Naive B cell (primary cell): ENCODE measurements around the gene ISL1. TPM values are rescaled to one million over a fixed set of nuclear protein-coding genes. Genes with fewer than 3 reads are reported as not detected.
A peak's percentile ranks its signal among the peaks of the same experiment; 100 is the strongest.

Source experiments
- ATAC-seq, 2 donors: fragments of 150-1000 bp; cut with Tn5 transposase; 2 replicates each; pipeline ENCODE4 v1.10.0; 2021; ENCODE audit warnings: low read depth in 2 of 2, mild to moderate bottlenecking in 2 of 2, moderate library complexity in 2 of 2
- DNase-seq: peaks from one replicate; pipeline ENCODE4 v3.0.0; 2022
- H3K27ac Mint-ChIP-seq, 6 donors: one replicate each; pipeline ENCODE4 v1.8.0; 2020 to 2022; ENCODE audit warnings: mild to moderate bottlenecking in 6 of 6, mixed read lengths in 6 of 6, moderate library complexity in 5 of 6, inconsistent platforms in 2 of 6
- H3K27me3 Mint-ChIP-seq, 3 donors: one replicate each; pipeline ENCODE4 v1.8.0; 2021 to 2022; ENCODE audit warnings: mixed read lengths in 3 of 3, mild to moderate bottlenecking in 1 of 3
- H3K36me3 Mint-ChIP-seq, 2 donors: one replicate each; pipeline ENCODE4 v1.8.0; 2020 to 2022; ENCODE audit warnings: mixed read lengths in 2 of 2, inconsistent platforms in 1 of 2, mild to moderate bottlenecking in 1 of 2
- H3K4me1 Mint-ChIP-seq, 3 donors: one replicate each; pipeline ENCODE4 v1.8.0; 2020 to 2022; ENCODE audit warnings: mixed read lengths in 3 of 3, inconsistent platforms in 1 of 3, mild to moderate bottlenecking in 1 of 3, moderate library complexity in 1 of 3
- H3K4me3 Mint-ChIP-seq, 8 donors: one replicate each; pipeline ENCODE4 v1.8.0; 2020 to 2022; ENCODE audit warnings: mild to moderate bottlenecking in 8 of 8, mixed read lengths in 8 of 8, moderate library complexity in 8 of 8, inconsistent platforms in 2 of 8
- H3K9me3 Mint-ChIP-seq, 7 donors: one replicate each; pipeline ENCODE4 v1.8.0; 2020 to 2022; ENCODE audit warnings: mixed read lengths in 7 of 7, mild to moderate bottlenecking in 5 of 7, inconsistent platforms in 2 of 7, moderate library complexity in 1 of 7
- polyA plus RNA-seq, 6 donors: library from polyadenylated mRNA; unstranded; fragments of 300-500 nt; fragmentation: Illumina TruSeq; gene quantifications; one replicate each; pipeline ENCODE4 v1.2.3, GENCODE V29; 2021; ENCODE audit warnings: low read depth in 6 of 6

Gene ISL1
- polyA plus RNA-seq = not detected

DNA sequence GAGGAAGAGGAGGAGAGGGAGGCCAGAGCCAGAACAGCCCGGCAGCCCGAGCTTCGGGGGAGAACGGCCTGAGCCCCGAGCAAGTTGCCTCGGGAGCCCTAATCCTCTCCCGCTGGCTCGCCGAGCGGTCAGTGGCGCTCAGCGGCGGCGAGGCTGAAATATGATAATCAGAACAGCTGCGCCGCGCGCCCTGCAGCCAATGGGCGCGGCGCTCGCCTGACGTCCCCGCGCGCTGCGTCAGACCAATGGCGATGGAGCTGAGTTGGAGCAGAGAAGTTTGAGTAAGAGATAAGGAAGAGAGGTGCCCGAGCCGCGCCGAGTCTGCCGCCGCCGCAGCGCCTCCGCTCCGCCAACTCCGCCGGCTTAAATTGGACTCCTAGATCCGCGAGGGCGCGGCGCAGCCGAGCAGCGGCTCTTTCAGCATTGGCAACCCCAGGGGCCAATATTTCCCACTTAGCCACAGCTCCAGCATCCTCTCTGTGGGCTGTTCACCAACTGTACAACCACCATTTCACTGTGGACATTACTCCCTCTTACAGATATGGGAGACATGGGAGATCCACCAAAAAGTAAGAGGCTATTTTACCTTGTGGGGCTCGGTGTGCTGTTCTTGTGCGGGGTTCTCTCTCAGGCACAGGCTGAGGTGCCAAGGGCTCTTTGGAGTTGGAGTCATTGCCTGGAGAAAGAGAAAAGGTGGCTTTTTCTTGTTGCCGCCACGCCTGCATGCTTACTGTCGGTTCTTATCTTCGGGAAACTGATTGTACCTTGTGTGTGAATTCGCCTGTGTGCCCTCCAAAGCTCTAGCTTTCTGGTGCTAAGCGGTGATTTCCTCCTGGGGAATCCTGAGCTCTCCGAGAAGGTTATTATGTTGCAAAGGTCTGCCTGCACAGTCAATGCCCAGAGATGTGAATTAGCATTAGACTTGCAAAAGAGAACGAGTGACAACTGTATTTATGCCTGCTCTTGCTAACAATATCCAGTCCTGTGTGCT is at the start of gene ISL1:
TSS of gene ISL1 (plus strand) at position 318 of the 991 bp plus-strand sequence. CDS start at position 542, 224 bp downstream.
- no peak for DNase-seq
- peaks cover 1 to 16% (median 4%) of the 10 kb centered on the region in 7 donors for H3K9me3 Mint-ChIP-seq
- peaks cover 0 to 14% (median 9%) of the 10 kb centered on the region in 3 donors for H3K4me1 Mint-ChIP-seq
- H3K27ac Mint-ChIP-seq = no peak within 1 kb of the TSS
- peaks cover 5 to 12% of the 10 kb centered on the region in 2 donors for H3K36me3 Mint-ChIP-seq
- no peak for ATAC-seq
- H3K27me3 Mint-ChIP-seq = peaks cover 76 to 97% (median 92%) of the 10 kb centered on the region in 3 donors
- peak within 1 kb of the TSS in 2 of 8 donors; percentile 30 to 47 for H3K4me3 Mint-ChIP-seq

DNA sequence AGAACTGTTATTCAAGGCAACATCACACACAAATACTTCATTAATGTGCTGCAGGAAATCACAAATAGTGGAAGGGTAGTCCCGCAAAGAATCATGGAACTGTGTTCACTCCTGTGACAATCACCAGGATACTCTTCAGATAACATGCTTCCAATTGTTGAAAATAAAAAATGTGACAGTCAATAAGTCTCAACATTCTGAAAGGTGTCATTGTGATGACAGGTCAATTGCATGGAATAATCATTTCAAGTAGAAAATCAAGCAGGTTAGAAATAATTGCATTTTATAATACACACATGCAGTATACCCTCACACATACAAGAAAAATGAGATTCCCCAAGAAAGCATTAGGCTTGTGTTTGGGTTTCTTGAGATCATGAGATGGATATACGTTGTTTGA is 46.4 kb upstream of the ISL1 start:
- peaks cover 0 to 4% of the 10 kb centered on the region in 2 donors for H3K36me3 Mint-ChIP-seq
- no peak overlapping the region for H3K27ac Mint-ChIP-seq
- H3K27me3 Mint-ChIP-seq = no peaks in the 10 kb centered on the region
- no peaks in the 10 kb centered on the region for H3K4me1 Mint-ChIP-seq
- peaks cover 0 to 5% (median 3%) of the 10 kb centered on the region in 7 donors for H3K9me3 Mint-ChIP-seq
- ATAC-seq = no peak
- H3K4me3 Mint-ChIP-seq = no peak overlapping the region
- DNase-seq = no peak

DNA sequence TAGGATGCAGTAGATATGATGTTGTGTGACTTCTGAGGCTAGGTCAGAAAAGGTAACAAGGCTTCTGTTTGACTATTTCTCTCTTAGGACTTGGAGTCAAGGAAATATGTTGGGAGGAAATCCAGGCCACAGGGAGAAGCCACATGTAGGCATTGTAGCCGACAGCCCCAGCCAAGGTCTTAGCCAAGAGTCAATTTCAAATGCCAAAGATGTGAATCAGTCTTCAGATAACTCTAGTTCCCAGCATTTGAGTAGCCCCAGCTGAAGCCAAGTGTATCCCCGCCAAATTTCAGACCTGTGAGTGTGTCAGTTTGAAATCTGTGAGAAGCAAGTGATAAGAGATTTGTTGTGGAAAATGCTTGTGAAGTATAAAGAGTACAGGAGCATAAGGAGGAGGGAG is 38.1 kb upstream of the ISL1 start:
- Mint-ChIP-seq H3K36me3 (no peaks in the 10 kb centered on the region), H3K27me3 (no peaks in the 10 kb centered on the region), H3K4me1 (no peaks in the 10 kb centered on the region), H3K9me3 (peaks cover 2 to 12% (median 4%) of the 10 kb centered on the region in 7 donors), H3K4me3 (no peak overlapping the region), H3K27ac (no peak overlapping the region)
- DNase-seq = no peak
- ATAC-seq = no peak

DNA sequence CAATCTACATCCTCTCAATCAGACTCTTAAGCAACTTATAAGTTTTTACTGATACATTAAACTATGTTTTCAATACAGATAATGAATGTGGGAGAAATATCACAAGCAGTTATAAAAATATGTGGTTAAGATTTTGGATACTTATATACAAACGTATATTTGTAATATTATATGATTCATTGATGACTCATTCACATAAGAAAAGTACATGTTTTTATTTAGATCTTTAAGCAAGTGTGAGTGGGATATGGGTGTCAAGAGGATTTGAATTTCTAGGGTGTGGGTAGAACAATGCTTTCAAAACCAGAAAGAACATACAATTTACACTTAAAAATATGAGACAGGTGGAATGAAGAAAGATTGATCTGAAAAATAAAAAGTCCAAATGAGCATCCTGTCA is 36.1 kb upstream of the ISL1 start:
- Mint-ChIP-seq H3K4me1 (no peaks in the 10 kb centered on the region), H3K4me3 (no peak overlapping the region), H3K27ac (no peak overlapping the region), H3K36me3 (no peaks in the 10 kb centered on the region), H3K9me3 (peaks cover 2 to 12% (median 5%) of the 10 kb centered on the region in 7 donors), H3K27me3 (no peaks in the 10 kb centered on the region)
- no peak for ATAC-seq
- no peak for DNase-seq

DNA sequence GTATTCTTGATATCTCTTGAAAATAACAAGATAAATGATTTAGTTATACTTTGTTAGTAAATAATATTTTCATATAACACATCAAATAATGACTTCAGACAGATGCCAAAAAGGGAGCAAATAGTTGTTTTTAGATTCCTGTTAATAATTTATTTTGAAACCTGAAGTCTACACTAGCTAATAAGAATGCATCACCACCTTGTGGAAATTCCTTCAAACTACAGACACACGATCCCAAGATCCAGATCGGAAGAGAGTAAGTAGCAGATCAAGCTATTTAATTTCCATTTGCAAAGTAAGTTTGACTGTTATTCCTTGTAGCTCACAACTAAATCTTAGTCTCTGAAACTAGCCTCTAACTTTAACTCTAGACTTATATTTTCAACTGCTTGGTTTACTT is 35.5 kb upstream of the ISL1 start:
- DNase-seq (no peak), ATAC-seq (no peak)
- no peak overlapping the region for H3K4me3 Mint-ChIP-seq
- H3K27me3 Mint-ChIP-seq = no peaks in the 10 kb centered on the region
- H3K9me3 Mint-ChIP-seq = peaks cover 2 to 12% (median 5%) of the 10 kb centered on the region in 7 donors
- H3K4me1 Mint-ChIP-seq = no peaks in the 10 kb centered on the region
- H3K27ac Mint-ChIP-seq = no peak overlapping the region
- H3K36me3 Mint-ChIP-seq = no peaks in the 10 kb centered on the region

DNA sequence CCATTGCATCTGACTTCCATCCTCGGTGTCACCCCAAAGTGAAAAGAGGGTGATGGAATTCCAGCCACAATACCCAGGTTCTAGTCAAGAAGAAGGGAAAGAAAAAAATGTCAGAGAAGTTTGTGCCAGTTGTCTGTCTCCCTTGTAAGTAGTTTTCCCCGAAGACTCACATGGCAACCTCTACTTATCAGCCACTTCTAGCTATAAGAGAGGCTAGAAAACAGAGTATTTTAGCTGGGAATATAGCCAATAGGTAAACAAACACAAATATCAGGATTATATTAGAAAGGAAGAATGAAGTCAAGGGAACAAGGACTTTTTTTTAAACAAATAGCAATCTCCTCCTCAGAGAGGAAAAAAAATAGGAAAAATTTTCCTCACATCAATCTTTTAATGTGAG is 12.2 kb upstream of the ISL1 start:
- Mint-ChIP-seq H3K4me1 (no peaks in the 10 kb centered on the region), H3K27me3 (peaks cover 12 to 14% (median 14%) of the 10 kb centered on the region in 3 donors), H3K9me3 (peaks cover 0 to 7% (median 0%) of the 10 kb centered on the region in 7 donors), H3K27ac (no peak overlapping the region), H3K4me3 (no peak overlapping the region), H3K36me3 (no peaks in the 10 kb centered on the region)
- ATAC-seq (no peak), DNase-seq (no peak)

DNA sequence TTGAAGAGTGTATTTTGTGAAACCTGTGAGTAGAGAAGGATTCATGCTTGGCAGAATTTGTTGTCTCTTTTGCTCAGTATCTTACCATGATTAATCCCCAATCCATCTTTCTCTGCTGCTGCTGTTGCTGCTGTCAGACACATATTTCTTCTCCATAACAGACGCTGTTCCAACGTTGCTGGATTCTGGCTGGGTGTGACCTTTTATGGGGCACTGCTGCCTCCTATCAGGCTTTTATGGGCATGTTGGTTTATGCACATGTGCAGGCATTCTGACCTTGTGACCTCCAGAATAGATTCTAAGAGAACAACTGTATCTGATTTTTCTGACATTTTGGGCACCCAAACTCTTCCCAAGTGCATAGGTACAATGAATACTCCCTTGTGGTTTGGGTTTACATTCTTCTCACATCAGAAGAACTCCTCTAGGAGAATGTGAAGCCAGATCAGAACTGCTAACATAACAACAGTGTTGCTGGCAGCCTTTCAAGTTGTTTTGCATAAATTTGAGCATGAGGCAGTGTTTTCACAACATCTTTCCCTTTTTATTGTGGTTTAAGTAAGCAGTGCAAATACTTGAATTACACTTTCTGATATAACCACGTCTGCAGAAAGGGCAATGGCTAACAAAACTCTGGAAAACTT is 9.2 kb upstream of the ISL1 start:
- no peak for ATAC-seq
- peaks cover 36 to 39% (median 39%) of the 10 kb centered on the region in 3 donors for H3K27me3 Mint-ChIP-seq

DNA sequence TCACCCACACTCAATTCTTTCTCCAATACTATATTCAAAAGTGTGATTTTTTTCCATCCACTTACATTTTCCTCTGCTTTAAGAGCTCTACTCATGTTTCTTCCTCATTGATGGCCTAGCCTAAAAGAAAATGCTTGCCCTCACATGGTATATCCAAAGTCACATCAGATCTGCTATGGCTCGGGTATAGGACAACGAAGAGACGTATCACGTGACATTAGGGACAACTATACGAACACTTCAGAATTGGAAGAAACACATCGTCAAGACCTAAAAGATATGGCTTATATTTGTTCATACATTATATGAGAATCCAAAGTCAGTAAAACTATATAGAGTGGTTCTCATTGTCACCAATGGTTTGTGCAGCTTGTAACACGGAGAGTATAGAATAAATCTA is 8.2 kb upstream of the ISL1 start:
- peaks cover 44 to 50% (median 50%) of the 10 kb centered on the region in 3 donors for H3K27me3 Mint-ChIP-seq
- no peak overlapping the region for H3K4me3 Mint-ChIP-seq
- DNase-seq = no peak
- ATAC-seq = no peak
- peaks cover 3 to 19% (median 6%) of the 10 kb centered on the region in 7 donors for H3K9me3 Mint-ChIP-seq
- no peaks in the 10 kb centered on the region for H3K36me3 Mint-ChIP-seq
- peaks cover 0 to 15% (median 6%) of the 10 kb centered on the region in 3 donors for H3K4me1 Mint-ChIP-seq
- no peak overlapping the region for H3K27ac Mint-ChIP-seq

More for the DNA sequence above, 9.2 kb upstream of the ISL1 start:
- no peaks in the 10 kb centered on the region for H3K36me3 Mint-ChIP-seq
- H3K9me3 Mint-ChIP-seq = peaks cover 3 to 19% (median 6%) of the 10 kb centered on the region in 7 donors
- H3K4me1 Mint-ChIP-seq = peaks cover 0 to 15% (median 6%) of the 10 kb centered on the region in 3 donors
- no peak overlapping the region for H3K27ac Mint-ChIP-seq
- no peak for DNase-seq
- H3K4me3 Mint-ChIP-seq = no peak overlapping the region

DNA sequence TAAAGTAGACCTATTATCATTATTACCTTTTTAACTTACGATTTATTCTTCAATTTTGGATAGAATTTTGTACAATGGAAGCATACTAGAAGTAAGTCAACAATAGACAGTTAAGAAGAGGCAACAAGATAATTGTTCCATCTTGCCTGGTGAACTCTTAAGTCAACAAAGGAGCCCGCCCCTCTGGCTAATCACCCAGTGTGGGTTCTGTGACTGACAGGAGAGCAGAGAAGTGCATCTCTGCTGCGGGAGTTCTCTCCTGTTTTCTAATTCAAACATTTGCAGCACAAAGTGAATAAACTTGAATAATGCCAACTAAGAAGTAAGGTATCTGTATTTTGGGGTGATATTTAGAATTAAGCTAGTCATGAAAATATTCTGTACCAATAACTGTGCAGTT is 6.7 kb upstream of the ISL1 start:
- Mint-ChIP-seq H3K36me3 (no peaks in the 10 kb centered on the region), H3K27me3 (peaks cover 58 to 65% (median 64%) of the 10 kb centered on the region in 3 donors), H3K9me3 (peaks cover 3 to 19% (median 6%) of the 10 kb centered on the region in 7 donors), H3K4me3 (no peak overlapping the region), H3K27ac (no peak overlapping the region), H3K4me1 (peaks cover 0 to 15% (median 6%) of the 10 kb centered on the region in 3 donors)
- ATAC-seq (no peak), DNase-seq (no peak)

DNA sequence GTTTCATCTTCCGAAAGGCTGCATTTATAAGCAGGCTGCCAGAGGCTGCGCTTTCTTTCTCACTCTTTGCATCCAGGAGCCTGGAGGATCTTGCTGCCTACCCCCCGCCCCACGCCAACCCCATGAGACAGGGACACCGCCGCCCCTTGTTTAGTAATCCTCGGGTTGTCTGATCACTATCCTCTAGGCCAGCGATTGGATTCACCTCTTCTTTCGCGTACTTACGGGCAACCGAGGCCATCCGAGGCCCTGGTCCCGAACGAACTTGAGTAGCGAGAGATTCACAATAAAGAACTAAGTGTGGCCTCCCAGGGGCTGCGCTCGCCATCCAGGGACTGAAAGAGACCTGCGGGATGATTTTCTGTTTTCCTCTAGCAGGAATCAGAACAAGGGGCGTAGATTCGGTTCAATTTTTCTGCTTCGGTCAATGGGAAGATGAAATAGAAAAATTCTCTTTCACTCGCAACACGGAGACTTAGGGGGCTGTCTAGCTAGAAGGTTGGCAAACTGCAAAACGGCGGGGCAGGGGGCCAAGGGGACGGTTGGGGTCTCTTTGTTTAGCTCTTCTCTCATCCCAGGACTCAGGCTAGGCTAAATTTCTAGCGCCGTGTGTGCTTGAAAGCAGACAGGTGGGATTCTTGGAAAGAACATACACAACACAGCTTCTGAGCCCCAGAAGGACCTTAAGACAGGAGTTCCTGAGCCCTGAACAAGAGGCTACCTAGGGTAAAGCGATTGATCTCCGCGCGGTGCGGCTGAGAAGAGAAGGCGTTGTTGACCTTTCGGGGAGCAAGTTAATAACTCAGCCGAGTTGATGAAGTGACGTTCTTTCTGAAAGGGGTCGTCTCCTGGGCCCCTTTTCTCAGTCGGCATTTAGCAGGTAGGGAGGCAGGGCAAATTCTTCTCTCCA is 5.8 kb upstream of the ISL1 start:
- H3K36me3 Mint-ChIP-seq = no peaks in the 10 kb centered on the region
- H3K4me3 Mint-ChIP-seq = no peak overlapping the region
- no peak overlapping the region for H3K27ac Mint-ChIP-seq
- H3K27me3 Mint-ChIP-seq = peaks cover 67 to 72% (median 71%) of the 10 kb centered on the region in 3 donors
- peaks cover 0 to 15% (median 6%) of the 10 kb centered on the region in 3 donors for H3K4me1 Mint-ChIP-seq
- peaks cover 3 to 19% (median 6%) of the 10 kb centered on the region in 7 donors for H3K9me3 Mint-ChIP-seq
- DNase-seq = no peak
- no peak for ATAC-seq

DNA sequence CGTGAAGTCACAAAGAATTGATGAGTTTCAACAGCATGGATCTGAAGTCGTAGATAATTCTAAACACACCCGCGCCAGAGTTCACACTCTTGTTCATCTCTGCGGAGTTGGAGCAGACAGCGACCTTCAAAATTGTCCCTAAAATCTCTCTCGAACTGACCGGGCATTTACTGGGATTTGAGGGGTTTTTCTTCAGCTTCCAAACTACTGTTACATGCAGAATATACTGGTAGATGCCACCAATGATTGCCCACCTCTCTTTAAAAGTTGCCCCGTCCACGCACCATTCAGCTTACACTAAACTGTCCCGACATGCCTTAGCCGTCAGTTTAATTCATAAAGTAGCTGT is 5.2 kb upstream of the ISL1 start:
- no peaks in the 10 kb centered on the region for H3K36me3 Mint-ChIP-seq
- no peak overlapping the region for H3K4me3 Mint-ChIP-seq
- H3K9me3 Mint-ChIP-seq = peaks cover 3 to 19% (median 5%) of the 10 kb centered on the region in 7 donors
- ATAC-seq (no peak), DNase-seq (no peak)
- peaks cover 0 to 15% (median 6%) of the 10 kb centered on the region in 3 donors for H3K4me1 Mint-ChIP-seq
- H3K27me3 Mint-ChIP-seq = peaks cover 67 to 77% (median 75%) of the 10 kb centered on the region in 3 donors
- H3K27ac Mint-ChIP-seq = no peak overlapping the region

DNA sequence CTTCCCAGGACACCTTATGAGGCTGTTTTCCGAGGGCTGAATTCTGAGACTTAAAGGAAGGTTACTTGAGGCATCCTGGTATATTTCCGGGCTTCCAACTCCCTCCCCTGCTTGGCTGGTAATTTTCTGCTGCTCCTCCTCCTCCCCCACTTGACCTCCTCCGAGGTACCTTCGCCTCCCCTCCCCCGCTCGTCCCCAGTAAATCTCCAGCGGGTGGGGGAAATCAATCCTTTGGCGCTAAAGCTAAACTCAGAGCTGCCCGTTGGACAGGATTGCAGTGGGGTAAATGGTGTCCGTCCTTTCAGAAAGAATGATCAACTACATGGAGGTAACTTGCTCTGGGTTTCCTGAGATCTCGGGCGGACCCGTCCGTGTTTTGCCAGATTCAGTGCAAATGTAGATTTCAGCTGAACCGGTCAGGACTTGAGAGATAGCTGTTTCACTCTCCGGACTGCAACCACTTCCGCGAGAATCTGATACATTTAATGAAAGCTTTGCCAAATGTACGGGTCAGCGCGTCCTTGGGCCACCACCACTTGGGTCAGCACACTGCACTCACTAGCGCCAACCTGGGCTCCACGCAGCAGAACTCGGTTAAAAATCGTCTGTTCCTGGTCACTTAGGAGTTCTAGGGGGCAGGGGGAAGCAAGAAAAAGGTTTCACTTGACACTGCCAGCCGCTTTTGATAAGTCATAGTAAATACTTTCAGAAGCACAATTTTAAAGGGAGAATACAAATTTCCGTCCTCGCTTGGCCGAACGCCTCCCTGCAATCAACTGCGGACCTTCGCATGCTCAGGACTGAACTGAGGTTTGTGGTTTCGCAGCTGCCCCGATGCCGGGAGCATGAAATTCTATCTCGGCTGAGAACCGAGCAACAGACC is 4.6 kb upstream of the ISL1 start:
- H3K4me1 Mint-ChIP-seq = peaks cover 0 to 16% (median 6%) of the 10 kb centered on the region in 3 donors

More for the DNA sequence above, 4.6 kb upstream of the ISL1 start:
- H3K27ac Mint-ChIP-seq = no peak overlapping the region
- H3K9me3 Mint-ChIP-seq = peaks cover 3 to 21% (median 6%) of the 10 kb centered on the region in 7 donors
- peaks cover 69 to 84% (median 82%) of the 10 kb centered on the region in 3 donors for H3K27me3 Mint-ChIP-seq
- no peak for DNase-seq
- no peaks in the 10 kb centered on the region for H3K36me3 Mint-ChIP-seq
- H3K4me3 Mint-ChIP-seq = peak overlapping the region in 1 of 8 donors; percentile 21
- no peak for ATAC-seq
